GM18870 (cell line): Measurements from ENCODE around the gene PERM1.
"Not testable (repeated sequence)": the region's sequence is repeated elsewhere in the genome, so short reads cannot be mapped to it uniquely, and the experiment has no call there.

Source experiments
- ATAC-seq: cut with Tn5 transposase; IDR thresholded peaks from one replicate; pipeline ENCODE4 v1.9.1; 2021; ENCODE audit warnings: moderate library complexity; ENCODE audit not compliant: unreplicated experiment

Gene PERM1

DNA sequence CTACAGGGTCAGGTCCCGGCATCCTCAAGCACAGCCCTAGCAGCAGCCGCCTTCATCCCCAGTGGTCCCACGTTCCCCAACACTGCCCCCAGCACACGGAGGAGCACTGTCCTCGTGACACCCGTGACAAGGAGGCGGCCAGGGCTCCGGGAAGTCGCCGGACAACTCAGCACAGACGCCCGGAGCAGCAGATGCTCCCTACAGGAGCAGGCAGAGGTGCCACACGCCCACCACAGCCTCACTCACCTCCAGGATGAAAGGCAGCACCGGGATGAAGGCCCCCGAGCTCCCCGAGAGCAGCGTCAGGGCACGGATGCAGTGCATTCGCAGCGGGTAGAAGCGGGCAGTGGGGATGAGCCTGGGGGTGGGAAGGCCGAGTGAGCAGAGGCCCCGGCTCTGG is 31.0 kb downstream of the PERM1 start:
- ATAC-seq, result no peak

DNA sequence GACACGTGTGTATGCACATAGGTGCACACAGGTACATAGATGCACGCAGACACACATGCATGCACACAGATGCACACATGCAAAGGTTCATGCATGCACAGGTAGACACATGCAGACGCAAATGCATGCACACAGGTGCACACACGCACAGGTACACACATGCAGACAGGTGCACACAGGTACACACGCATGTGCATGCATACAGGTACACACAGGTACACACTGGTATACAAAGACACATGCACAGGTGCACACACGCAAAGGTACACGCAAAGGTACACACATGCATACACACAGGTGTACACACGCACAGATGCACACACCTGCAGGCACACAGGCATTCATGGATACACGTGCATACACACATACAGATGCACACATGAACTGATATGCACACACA is 31.6 kb downstream of the PERM1 start:
- ATAC-seq, result no peak

DNA sequence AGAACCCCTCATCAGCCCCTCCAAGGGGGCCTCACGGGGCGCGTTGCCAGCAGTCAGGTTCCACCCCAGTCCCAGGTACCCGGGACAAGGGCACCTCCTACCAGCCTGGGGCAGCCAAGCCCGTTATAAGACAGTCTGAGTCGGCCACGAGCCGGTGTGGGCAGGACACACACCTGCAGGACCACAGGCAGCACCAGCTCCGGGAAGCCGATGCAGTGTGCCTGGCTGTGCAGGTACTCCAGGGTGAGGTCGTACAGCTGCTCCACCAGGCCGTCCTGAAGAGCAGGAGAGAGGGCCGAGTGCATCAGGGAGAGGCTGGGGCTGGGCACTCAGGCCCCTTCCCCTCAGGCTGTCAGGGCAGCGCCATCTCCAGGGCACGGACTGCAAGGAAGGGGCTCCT is 33.9 kb downstream of the PERM1 start:
- no peak for ATAC-seq

DNA sequence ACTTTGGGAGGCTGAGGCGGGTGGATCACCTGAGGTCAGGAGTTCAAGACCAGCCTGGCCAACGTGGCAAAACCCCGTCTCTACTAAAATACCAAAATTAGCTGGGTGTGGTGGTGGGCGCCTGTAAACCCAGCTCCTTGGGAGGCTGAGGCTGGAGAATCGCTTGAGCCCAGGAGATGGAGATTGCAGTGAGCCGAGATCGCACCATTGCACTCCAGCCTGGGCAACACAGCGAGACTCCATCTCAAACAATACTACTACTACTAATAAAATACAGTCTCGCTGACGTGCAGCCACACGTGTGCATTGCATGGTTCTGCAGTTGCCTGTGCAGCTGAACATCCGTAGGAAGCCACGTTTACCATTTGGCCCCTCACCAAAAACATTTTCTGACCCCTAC is 35.1 kb downstream of the PERM1 start:
- ATAC-seq, result not testable (repeated sequence)

DNA sequence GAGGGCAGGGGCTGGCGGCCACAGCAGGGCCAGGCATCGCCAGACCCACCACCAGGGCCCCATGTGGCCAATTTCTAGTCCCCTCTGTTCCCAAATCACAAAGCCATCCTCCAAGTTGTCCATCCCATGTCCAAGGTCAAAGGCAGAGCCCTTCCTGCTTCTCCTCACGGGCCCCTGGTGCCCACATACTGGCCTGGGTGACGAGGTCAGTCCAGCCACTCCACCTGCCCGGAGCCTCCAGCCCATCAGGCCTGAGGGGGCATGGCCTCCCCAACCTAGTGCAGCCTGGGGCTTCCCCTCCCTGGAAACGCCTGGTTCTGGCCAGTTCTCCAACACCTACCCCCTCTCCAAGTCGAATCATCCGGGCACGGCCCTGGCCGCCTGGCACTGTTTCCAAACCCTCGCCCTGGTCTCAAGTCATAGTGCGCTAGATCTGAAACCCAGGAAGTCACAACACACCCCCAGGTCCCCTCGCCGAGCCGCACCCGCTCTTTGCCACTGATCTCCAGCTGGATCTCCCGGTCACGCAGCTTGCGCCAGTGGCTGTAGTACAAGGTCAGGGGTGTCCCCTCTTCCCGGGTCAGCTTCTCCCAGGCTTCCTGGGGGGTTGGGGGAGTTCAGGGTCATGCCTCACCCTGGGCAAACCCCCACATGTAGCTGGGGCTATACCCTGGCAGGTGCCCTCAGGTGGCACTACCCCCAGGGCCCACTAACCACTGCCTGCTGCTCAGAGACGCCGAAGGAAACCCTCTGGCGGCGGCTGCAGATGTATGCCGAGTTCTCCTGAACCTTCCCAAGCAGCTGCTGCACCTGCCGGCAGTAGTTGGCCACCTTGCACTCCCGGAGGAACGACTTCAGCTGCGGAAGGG is 36.0 kb downstream of the PERM1 start:
- ATAC-seq, result no peak

DNA sequence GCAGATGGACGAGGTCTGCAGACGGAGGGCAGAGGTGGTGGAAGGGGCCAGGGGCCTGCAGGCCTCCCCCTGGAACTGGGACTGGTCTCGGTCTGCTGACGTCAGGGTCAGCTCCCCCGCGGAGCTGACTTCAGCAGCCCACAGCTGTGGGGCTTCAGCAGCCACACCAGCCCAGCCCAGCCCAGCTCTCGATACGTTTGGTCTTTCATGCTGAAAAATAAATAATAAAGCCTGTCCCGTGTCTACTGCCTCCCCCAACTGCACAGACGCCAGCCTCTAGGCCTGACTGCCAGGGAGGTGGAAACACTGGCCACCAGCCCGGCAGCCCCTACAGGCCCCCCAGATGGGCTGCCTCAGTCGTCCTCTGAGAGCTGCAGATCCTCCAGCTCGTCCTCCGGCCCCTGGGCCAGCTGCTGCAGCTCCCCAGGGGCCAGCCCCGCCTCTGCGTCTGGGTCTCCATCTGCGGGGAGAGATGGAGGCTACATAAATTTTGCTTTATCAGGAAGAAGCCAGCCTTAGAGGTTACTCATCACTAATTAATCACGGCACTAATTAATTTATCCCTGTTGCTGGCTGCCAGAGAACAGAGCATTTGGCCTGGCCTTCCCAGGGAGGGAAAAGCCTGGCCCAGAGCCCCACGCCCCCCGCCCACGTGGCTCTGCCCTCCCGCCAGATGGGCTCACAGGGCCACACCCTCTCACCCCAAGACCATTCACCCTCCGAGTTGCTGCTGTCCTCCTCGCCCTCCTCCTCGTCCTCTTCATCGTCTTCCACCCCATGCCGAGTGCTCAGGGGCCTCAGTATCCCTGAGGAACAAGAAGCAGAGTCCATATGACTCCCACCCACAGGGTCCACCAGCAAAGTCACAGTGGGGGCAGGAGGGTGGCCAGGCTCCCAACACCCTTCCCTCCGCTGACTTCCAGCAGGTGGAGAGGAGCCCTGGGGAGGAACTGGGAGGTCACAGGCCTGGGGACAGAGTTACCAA is 37.3 kb downstream of the PERM1 start:
- no peak for ATAC-seq

DNA sequence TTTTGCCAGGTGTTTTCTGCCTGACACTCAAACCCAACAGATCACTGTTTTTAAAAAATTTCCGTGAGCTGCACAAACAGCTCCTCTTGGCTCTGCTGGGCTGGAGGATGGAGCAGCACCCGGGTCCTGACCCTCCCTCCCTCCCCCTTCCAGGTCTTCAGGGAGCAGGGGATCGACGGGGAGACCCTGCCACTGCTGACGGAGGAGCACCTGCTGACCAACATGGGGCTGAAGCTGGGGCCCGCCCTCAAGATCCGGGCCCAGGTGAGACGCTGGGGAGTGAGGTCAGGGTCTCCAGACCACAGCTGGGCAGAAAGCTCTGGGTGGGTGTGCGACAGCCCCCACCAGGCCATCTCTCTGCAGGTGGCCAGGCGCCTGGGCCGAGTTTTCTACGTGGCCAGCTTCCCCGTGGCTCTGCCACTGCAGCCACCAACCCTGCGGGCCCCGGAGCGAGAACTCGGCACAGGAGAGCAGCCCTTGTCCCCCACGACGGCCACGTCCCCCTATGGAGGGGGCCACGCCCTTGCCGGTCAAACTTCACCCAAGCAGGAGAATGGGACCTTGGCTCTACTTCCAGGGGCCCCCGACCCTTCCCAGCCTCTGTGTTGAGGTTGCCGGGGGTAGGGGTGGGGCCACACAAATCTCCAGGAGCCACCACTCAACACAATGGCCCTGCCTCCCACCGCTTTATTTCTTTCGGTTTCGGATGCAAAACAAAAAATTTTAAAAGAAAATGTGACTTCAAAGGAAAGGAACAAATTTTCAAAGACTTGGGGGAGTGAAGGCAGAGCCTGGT is 38.1 kb downstream of the PERM1 start:
- no peak for ATAC-seq

DNA sequence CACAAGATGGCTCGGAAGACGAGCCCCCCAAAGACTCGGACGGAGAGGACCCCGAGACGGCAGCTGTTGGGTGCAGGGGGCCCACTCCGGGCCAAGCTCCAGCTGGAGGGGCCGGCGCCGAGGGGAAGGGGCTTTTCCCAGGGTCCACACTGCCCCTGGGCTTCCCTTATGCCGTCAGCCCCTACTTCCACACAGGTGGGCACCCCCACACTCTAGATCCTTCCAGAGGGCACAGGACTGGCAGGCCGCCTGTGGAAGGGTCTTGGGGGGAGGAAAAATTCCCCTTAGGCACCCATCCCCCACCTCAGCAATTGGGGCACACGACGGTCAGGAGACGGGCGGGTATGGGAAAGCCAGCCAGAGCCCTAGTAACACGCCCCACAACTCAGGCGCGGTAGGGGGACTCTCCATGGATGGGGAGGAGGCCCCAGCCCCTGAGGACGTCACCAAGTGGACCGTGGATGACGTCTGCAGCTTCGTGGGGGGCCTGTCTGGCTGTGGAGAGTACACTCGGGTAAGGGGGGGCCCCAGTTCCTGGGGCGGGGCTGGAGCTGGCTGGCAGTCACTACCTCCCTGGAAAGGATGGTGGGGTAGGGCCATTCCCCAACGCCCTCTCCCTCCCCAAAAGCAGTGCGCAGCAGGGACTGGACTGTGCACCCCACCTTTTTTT is 38.9 kb downstream of the PERM1 start:
- ATAC-seq, result no peak

DNA sequence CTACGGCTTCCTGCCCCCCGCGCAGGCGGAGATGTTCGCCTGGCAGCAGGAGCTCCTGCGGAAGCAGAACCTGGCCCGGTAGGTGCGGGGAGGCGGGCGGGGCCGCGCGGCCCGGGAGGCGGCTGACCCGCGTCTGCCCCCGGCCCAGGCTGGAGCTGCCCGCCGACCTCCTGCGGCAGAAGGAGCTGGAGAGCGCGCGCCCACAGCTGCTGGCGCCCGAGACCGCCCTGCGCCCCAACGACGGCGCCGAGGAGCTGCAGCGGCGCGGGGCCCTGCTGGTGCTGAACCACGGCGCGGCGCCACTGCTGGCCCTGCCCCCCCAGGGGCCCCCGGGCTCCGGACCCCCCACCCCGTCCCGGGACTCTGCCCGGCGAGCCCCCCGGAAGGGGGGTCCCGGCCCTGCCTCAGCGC is 39.5 kb downstream of the PERM1 start:
- no peak for ATAC-seq

DNA sequence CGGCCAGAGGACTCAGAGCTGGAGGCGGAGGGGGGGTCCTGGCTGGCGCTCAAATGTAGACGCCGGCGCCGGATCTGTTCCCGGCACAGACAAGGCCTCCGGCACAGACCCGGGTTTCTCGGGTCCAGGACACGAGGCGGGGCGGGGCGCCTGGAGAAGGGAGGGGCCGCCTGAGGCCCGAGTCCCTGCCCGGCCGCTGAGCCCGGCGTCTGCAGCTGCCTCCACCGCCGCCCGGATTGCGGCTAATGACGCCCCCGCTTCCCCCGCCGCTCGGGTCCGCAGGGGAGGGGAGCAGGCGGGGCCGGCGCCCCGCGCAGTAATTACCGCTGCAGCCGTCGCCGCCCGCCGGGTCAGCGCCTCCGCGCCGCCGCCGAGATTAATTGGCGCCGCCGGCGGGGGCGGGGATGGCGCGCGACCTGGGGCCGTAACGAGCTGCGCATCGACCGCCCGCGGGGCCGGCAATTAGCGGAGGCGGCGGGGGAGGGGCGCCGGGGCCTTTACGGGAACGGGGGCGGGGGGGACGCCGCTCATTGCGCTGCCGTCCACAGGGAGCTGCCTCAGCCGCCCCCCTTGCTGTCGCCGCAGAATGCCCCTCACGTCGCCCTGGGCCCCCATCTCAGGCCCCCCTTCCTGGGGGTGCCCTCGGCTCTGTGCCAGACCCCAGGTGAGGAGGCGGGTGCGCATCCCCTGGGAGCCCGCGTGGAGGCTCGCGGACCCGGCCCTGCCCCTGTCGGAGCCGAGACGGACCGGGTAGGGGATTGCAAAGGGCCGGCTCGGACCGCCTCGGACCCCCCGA is 40.1 kb downstream of the PERM1 start:
- ATAC-seq, result no peak

DNA sequence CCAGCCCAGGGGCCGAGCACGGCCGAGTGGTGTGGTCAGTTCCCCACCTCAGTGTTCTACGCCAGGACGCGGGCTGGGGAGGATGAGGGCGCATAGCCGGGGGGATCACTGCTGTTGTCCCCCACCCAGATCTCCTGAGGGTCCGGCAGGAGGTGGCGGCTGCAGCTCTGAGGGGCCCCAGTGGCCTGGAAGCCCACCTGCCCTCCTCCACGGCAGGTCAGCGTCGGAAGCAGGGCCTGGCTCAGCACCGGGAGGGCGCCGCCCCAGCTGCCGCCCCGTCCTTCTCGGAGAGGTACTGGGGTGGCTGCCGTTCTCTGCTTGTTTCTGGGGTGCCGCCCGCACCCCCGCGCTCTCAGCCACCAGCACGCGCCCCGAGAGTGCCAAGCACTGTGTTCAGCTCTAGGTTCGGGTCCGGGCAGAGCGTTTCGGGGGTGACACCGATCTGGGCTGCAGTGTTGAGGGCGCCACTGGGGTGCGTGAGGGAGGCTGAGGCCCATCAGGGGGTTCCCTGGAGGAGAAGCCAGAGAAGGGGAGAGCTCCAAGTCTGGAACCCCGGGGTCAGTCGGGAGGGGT is 40.8 kb downstream of the PERM1 start:
- ATAC-seq, result no peak

DNA sequence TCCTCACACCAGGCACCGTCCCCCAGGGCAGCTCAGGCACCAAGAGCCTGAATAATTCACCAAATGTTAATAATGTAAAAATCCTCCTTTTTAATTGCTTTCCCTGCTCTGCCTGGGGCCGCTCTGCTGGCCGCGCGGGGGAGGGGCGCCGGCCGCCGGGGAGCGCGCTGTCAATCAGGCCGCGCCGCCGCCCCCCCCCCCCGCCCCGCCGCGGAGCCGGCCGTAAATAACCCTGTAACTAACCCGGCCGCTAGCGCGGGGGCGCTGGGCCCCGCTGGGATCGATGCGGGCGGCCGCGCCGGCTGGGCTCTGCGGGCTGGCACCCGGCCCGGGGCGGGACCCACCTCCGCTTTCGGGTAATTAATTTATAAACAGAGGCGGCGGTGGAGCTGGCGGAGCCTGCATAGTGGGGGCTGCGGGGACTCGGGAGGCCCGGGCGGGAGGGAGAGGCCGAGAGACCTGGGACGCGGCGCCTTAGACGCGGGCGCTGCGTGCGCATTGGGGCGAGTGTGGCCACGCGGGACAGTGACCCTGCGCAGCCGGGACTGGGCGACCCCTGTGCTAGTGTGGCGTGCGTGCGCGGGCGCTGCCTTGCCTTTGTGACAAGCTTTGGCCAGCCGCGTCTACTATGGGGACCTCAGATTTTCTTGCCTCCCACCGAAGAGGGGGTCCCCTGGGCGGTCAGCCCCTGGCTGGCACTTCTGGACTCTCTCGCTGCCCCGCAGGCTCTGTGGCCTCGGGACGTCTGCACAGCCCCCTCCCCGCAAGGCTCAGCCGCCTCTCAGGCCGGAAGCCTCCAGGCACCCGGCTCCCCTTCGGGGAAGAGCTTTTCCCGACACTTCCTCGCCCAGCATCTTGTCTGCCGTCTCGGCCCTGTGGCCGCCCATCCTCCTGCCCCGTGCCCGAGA is 41.5 kb downstream of the PERM1 start:
- ATAC-seq, result no peak

DNA sequence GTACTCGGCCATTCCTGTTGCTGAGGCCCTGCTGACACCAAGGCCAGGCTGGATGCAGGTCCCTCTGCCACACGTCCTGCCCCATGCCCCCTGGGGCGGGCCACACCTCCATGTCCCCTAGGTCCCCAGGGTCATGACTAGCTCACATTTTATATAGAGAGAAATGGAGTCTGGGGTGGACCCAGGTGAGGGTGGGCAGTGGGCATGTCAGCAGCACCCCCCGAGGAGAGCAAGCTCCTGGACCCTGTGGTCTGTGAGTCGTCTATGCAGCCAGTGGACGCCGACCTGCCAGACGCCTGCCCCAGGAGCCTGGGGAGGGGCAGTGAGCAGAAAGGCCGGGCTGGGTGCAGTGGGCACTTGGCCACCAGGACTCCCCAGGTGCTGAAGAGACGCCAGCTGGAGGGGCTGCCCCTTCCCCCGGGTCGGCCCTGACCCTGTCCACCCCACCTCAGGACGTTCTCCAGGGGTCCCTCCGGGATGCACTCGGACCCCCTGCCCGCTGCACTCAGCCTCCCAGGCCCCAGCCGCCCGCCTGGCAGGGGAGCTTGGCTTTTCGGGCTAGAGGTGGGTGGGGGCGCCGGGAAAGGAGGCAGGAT is 42.3 kb downstream of the PERM1 start:
- no peak for ATAC-seq

DNA sequence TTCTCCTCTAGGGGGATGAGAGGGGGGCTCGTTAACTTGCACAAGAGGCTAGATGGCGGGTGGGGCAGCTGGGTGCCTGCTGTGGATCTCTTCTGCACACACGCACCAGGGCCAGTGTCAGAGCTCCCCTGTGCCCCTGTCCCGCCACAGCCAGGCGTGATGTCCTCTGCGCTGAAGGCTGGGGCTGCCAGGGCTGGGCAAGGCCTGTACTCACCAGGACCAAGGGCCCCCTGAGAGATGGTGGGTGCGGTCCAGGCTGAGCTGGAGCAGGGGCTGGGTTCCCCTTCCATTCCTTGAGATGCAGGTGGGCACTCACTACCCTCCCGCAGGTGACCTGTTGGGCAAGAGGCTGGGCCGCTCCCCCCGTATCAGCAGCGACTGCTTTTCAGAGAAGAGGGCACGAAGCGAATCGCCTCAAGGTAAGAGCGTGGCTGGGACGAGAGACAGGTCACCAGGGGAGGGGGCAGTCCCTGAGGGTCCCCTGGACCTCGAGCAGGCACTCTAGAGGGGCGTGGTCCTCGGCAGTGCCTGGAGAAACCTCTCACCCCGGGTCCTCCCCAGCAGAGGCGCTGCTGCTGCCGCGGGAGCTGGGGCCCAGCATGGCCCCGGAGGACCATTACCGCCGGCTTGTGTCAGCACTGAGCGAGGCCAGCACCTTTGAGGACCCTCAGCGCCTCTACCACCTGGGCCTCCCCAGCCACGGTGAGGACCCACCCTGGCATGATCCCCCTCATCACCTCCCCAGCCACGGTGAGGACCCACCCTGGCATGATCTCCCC is 43.0 kb downstream of the PERM1 start:
- ATAC-seq, result no peak

DNA sequence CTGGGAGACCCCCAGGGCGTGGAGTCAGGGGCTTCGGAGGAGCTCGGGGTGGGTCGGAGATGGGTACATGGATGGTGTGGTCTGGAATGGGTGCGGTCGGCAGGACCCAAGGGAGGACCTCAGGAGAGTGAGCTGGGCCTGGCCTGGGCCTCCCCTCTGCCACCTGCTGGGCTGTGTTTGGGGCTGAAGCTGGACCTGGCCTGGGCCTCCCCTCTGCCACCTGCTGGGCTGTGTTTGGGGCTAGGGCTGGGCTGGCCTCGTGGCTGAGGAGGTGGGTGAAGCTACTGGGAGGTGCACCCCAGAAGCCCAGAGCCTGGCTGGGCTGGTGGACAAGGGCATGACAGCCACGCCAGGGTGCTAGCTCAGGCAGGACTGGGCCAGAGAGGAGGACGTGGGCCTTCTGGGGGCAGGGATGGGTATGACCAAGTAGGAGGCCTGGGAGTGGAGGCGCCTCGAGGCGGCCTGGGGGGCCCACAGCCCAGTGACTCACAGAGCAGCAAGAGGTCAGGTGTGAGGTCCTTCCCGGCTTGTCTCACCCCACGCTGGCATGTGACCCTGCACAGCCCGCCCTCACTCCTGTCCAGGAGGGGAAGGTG is 43.7 kb downstream of the PERM1 start:
- ATAC-seq, result no peak

DNA sequence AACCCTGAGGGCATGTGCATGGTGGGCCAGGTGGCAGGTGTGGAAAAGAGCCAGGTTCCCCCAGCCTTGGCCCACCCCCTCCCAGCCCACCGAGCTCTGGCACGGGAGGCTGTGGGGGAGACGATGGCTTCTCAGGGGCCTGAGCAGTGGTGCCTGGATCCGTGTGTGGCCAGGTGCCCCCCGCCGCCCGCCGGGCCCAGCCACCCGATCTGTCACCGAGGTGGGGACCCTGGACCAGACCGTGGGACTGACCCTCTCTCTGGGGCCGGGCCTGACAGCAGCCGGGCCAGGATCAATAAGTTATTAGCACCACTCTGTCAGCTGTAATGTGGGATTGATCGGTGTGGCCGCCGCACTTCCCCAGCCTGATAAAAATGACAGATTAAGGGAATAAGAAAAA is 44.4 kb downstream of the PERM1 start:
- no peak for ATAC-seq
